Activated CD4-positive, CD25-positive, alpha-beta regulatory T cell treated with anti-CD3 and anti-CD28 coated beads, Interleukin-2, amount 50 U/mL, for 72 hours (primary cell): ENCODE results near the gene PSMD1.

Source experiments
- DNase-seq: peaks from one replicate; pipeline ENCODE4 v3.0.0; 2021

PSMD1 gene

DNA sequence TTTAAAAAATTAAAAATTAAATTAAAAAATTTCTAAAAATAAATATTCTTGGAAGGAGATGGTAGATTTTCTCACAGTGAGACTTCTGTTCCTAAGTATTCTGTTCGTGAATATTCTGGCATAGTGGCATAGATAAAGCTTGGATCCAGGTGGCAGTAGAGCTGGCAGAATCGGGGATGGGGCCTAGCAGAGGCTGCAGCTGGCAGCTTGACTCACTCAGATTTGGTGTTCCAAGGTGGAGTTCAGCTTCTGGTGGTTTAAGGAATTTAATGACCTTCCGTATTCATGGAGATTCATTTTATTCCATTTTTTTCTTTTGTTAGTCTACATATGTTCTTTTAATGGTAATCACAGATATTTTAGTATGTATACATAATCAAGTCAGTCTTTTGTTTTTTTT, 161.7 kb downstream of the PSMD1 start:
- DNase-seq = no peak

- no peak for DNase-seq
Observed at GRCh38 chr2:231219289-231219688, 162.6 kb downstream of the PSMD1 start.

DNA sequence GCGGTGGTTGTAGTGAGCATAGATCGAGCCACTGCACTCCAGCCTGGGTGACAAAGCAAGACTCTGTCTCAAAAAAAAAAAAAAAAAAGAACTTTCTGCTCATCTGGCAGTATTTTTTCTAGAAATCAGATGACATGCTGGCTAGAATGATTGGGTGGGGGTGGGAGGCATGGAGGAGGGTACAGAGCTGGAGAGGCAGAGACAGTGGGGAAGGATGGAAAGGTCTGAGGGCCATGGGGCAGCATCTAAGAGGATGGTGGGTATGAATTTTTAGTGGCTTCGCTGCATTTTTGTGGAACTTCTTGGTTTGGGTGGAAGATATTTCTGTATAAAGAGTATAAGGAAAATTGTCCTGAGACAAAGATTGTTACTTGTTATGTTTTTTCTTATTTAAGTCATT, 165.1 kb downstream of the PSMD1 start:
- DNase-seq = no peak
